ENCODE data around the gene SLC44A1.

Gene SLC44A1

DNA sequence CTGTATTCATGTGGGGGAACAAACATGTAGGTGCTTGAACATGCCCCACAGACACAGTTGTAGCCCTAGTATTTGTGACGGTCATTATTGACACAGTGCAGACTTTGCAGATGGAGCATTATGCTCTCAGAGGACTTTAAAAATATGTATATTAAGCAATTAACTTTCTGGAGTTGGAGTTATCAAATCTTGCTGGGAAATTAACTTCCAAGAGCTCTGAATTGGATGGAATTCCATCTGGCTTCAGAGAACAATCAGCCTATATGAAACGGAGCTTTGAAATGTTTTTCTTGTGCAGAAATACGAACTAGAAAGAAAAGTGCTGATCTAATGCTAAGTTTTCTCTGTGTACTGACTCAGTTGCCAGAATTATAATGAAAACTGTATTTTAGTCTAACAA lies 152.4 kb downstream of the SLC44A1 start:
- no peaks in the 10 kb centered on the region for H3K4me1 ChIP-seq (ENCODE audit: control insufficient read depth in 1 of 2, insufficient read depth in 2 of 2, low read length in 2 of 2)
- H3K27me3 ChIP-seq (ENCODE audit: low read depth, low read length): no peaks in the 10 kb centered on the region
- H3K36me3 ChIP-seq (ENCODE audit: control insufficient read depth in 1 of 2, insufficient read depth in 2 of 2, low read length in 2 of 2): no peaks in the 10 kb centered on the region
- H3K27ac ChIP-seq (ENCODE audit: low read length): no peak overlapping the region
- no peaks in the 10 kb centered on the region for H3K9me3 ChIP-seq (ENCODE audit: control insufficient read depth in 1 of 2, low read length in 2 of 2)
- H3K4me3 ChIP-seq (ENCODE audit: low read depth in 1 of 2, low read length in 2 of 2): no peak overlapping the region

DNA sequence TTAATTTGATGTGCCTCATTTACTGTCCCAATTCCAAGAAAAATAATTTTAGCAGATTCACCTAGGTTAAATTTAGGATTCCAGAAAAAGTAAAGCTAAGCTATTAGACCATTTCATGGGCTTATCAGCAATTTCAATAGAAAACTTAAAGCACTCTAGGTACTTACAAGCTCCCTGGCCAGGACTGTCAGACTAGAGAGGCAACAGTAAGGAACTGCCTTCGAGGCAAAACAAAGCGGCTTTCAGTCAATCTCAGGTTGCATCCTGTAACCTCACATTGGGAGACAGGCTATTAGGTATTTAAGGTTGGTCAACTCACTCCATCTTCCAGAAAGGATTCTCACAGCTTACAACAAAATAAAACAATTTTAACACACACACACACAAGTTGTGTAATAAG lies 154.7 kb downstream of the SLC44A1 start:
- Histone ChIP-seq H3K4me3 (ENCODE audit: low read depth in 1 of 2, low read length in 2 of 2) (no peak overlapping the region), H3K9me3 (ENCODE audit: control insufficient read depth in 1 of 2, low read length in 2 of 2) (no peaks in the 10 kb centered on the region), H3K27ac (ENCODE audit: low read length) (no peak overlapping the region)

DNA sequence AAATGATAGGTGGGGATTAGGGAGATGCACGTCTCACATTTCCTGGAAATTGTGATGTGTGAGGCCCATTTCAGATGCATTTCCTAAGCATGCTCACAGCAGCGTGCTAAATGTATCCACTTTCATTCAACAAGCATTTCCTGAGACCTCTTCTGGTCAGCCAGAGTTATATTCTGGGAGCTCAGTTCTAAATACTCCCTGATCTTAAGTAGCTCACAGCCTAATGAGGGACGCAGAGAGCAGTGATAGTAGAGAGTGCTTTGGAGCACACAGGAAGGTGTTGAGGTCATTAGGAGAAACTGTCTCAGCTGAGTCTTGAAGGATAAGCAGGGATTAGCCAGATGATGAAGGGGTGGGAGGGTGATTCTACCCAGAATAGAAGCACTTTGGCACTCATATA lies 157.2 kb downstream of the SLC44A1 start:
- Histone ChIP-seq H3K27ac (ENCODE audit: low read length) (no peak overlapping the region), H3K36me3 (ENCODE audit: control insufficient read depth in 1 of 2, insufficient read depth in 2 of 2, low read length in 2 of 2) (no peaks in the 10 kb centered on the region), H3K4me3 (ENCODE audit: low read depth in 1 of 2, low read length in 2 of 2) (no peak overlapping the region), H3K9me3 (ENCODE audit: control insufficient read depth in 1 of 2, low read length in 2 of 2) (no peaks in the 10 kb centered on the region), H3K4me1 (ENCODE audit: control insufficient read depth in 1 of 2, insufficient read depth in 2 of 2, low read length in 2 of 2) (no peaks in the 10 kb centered on the region), H3K27me3 (ENCODE audit: low read depth, low read length) (no peaks in the 10 kb centered on the region)

More for the DNA sequence above, 154.7 kb downstream of the SLC44A1 start:
- Histone ChIP-seq H3K27me3 (ENCODE audit: low read depth, low read length) (no peaks in the 10 kb centered on the region), H3K4me1 (ENCODE audit: control insufficient read depth in 1 of 2, insufficient read depth in 2 of 2, low read length in 2 of 2) (no peaks in the 10 kb centered on the region), H3K36me3 (ENCODE audit: control insufficient read depth in 1 of 2, insufficient read depth in 2 of 2, low read length in 2 of 2) (no peaks in the 10 kb centered on the region)

- H3K27me3 ChIP-seq (ENCODE audit: low read depth, low read length): no peaks in the 10 kb centered on the region
- H3K4me3 ChIP-seq (ENCODE audit: low read depth in 1 of 2, low read length in 2 of 2): no peak overlapping the region
- H3K4me1 ChIP-seq (ENCODE audit: control insufficient read depth in 1 of 2, insufficient read depth in 2 of 2, low read length in 2 of 2): no peaks in the 10 kb centered on the region
- no peaks in the 10 kb centered on the region for H3K9me3 ChIP-seq (ENCODE audit: control insufficient read depth in 1 of 2, low read length in 2 of 2)
- H3K27ac ChIP-seq (ENCODE audit: low read length): no peak overlapping the region
- H3K36me3 ChIP-seq (ENCODE audit: control insufficient read depth in 1 of 2, insufficient read depth in 2 of 2, low read length in 2 of 2): no peaks in the 10 kb centered on the region
These were observed 159.2 kb downstream of the SLC44A1 start for GRCh38 chr9:105403552-105404248.

DNA sequence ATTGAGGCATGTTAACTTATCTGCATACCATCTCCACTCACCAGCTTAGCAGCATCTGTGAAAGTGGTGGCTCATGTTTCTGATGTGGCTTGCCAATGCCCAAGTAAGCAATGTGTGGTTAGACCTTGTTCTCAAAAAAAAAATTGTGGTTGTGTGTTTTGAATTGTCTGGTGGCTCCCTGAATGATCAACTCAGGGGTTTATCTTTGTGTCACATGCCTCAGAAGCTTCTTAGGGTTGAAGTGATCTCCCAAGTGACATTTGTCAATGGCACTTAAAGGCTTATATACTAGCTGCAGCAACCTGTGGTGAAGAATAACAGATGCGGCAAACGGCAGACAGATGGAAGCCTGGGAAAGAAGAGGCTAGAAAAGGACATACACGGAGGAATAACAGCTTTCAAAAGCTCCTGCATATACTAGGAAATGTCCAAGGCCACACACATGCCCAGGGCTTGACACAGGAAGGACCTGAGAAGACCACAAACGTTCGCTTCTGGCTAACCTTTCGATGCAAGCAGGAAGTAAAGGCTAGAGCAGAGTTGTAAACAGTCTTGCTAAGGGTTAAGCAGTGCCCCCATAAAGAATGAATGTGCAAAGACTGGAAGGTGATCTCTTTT lies 161.2 kb downstream of the SLC44A1 start:
- Histone ChIP-seq H3K9me3 (ENCODE audit: control insufficient read depth in 1 of 2, low read length in 2 of 2) (peaks cover 0 to 6% of the 10 kb centered on the region in 2 donors), H3K4me3 (ENCODE audit: low read depth in 1 of 2, low read length in 2 of 2) (no peak overlapping the region), H3K27ac (ENCODE audit: low read length) (no peak overlapping the region), H3K36me3 (ENCODE audit: control insufficient read depth in 1 of 2, insufficient read depth in 2 of 2, low read length in 2 of 2) (no peaks in the 10 kb centered on the region), H3K4me1 (ENCODE audit: control insufficient read depth in 1 of 2, insufficient read depth in 2 of 2, low read length in 2 of 2) (no peaks in the 10 kb centered on the region), H3K27me3 (ENCODE audit: low read depth, low read length) (no peaks in the 10 kb centered on the region)

DNA sequence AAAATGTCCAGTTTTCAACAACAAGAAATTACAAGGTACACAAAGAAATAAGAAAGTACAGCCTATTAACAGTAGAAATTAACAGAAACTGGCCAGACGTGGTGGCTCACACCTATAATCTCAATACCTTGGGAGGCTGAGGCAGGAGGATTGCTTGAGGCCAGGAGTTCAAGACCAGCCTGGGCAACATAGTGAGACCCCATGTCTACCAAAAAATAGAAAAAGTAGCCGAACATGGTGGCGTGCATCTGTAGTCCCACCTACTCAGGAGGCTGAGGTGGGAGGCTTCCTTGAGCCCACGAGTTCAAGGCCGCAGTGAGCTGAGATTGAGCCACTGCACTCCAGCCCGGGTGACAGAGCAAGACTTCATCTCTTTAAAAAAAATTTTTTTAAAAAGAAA lies 161.9 kb downstream of the SLC44A1 start:
- H3K4me3 ChIP-seq (ENCODE audit: low read depth in 1 of 2, low read length in 2 of 2): no peak overlapping the region
- no peaks in the 10 kb centered on the region for H3K27me3 ChIP-seq (ENCODE audit: low read depth, low read length)
- peaks cover 0 to 12% of the 10 kb centered on the region in 2 donors for H3K9me3 ChIP-seq (ENCODE audit: control insufficient read depth in 1 of 2, low read length in 2 of 2)
- H3K4me1 ChIP-seq (ENCODE audit: control insufficient read depth in 1 of 2, insufficient read depth in 2 of 2, low read length in 2 of 2): no peaks in the 10 kb centered on the region
- H3K27ac ChIP-seq (ENCODE audit: low read length): no peak overlapping the region
- no peaks in the 10 kb centered on the region for H3K36me3 ChIP-seq (ENCODE audit: control insufficient read depth in 1 of 2, insufficient read depth in 2 of 2, low read length in 2 of 2)

DNA sequence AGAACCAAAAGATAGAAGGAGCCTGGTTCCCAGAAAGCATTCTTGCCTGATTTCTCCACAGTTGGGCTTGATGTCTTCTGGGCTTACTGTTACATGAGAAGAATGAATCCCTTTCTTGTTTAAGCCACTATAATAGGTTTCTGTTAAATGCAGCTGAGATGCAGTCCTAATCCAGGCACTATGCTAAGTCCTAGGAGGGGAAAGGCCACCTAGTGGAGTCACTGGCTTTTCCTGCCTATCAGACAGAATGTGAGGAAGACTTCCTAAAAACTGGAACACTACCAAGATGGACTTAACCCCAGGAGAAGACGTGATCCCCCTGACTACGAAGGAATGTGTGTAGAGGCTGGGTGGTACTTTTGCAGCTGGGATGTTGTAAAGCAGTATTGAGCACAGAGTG lies 169.1 kb downstream of the SLC44A1 start:
- Histone ChIP-seq H3K4me1 (ENCODE audit: control insufficient read depth in 1 of 2, insufficient read depth in 2 of 2, low read length in 2 of 2) (no peaks in the 10 kb centered on the region), H3K27ac (ENCODE audit: low read length) (no peak overlapping the region), H3K36me3 (ENCODE audit: control insufficient read depth in 1 of 2, insufficient read depth in 2 of 2, low read length in 2 of 2) (no peaks in the 10 kb centered on the region), H3K4me3 (ENCODE audit: low read depth in 1 of 2, low read length in 2 of 2) (no peak overlapping the region), H3K9me3 (ENCODE audit: control insufficient read depth in 1 of 2, low read length in 2 of 2) (peaks cover 0 to 18% of the 10 kb centered on the region in 2 donors), H3K27me3 (ENCODE audit: low read depth, low read length) (no peaks in the 10 kb centered on the region)

GRCh38 chr9:105414947-105415661 lies 170.7 kb downstream of the SLC44A1 start:
- Histone ChIP-seq H3K36me3 (ENCODE audit: control insufficient read depth in 1 of 2, insufficient read depth in 2 of 2, low read length in 2 of 2) (no peaks in the 10 kb centered on the region), H3K9me3 (ENCODE audit: control insufficient read depth in 1 of 2, low read length in 2 of 2) (peaks cover 0 to 17% of the 10 kb centered on the region in 2 donors), H3K4me1 (ENCODE audit: control insufficient read depth in 1 of 2, insufficient read depth in 2 of 2, low read length in 2 of 2) (no peaks in the 10 kb centered on the region), H3K4me3 (ENCODE audit: low read depth in 1 of 2, low read length in 2 of 2) (no peak overlapping the region), H3K27me3 (ENCODE audit: low read depth, low read length) (no peaks in the 10 kb centered on the region), H3K27ac (ENCODE audit: low read length) (no peak overlapping the region)

DNA sequence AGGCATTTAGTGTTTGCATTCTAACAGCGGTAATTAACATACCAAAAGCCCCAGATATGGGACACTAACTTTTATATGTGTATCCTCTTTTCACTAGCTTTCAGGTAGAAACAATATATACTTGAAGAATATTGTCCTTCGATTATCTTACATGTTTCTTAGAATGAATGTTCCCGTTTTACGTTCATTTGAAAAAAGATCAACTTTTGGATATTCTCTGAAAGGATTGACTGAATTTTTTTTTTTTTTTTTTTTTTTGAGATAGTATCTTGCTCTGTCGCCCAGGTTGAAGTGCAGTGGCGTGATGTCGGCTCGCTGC lies 171.2 kb downstream of the SLC44A1 start:
- Histone ChIP-seq H3K9me3 (ENCODE audit: control insufficient read depth in 1 of 2, low read length in 2 of 2) (peaks cover 0 to 12% of the 10 kb centered on the region in 2 donors), H3K4me3 (ENCODE audit: low read depth in 1 of 2, low read length in 2 of 2) (no peak overlapping the region), H3K27me3 (ENCODE audit: low read depth, low read length) (no peaks in the 10 kb centered on the region), H3K4me1 (ENCODE audit: control insufficient read depth in 1 of 2, insufficient read depth in 2 of 2, low read length in 2 of 2) (no peaks in the 10 kb centered on the region), H3K27ac (ENCODE audit: low read length) (no peak overlapping the region), H3K36me3 (ENCODE audit: control insufficient read depth in 1 of 2, insufficient read depth in 2 of 2, low read length in 2 of 2) (no peaks in the 10 kb centered on the region)

- Histone ChIP-seq H3K27me3 (ENCODE audit: low read depth, low read length) (no peaks in the 10 kb centered on the region), H3K4me3 (ENCODE audit: low read depth in 1 of 2, low read length in 2 of 2) (no peak overlapping the region), H3K36me3 (ENCODE audit: control insufficient read depth in 1 of 2, insufficient read depth in 2 of 2, low read length in 2 of 2) (no peaks in the 10 kb centered on the region), H3K9me3 (ENCODE audit: control insufficient read depth in 1 of 2, low read length in 2 of 2) (peaks cover 0 to 2% of the 10 kb centered on the region in 2 donors), H3K4me1 (ENCODE audit: control insufficient read depth in 1 of 2, insufficient read depth in 2 of 2, low read length in 2 of 2) (no peaks in the 10 kb centered on the region), H3K27ac (ENCODE audit: low read length) (no peak overlapping the region)
These were observed 172.4 kb downstream of the SLC44A1 start for GRCh38 chr9:105416840-105417239.

GRCh38 chr9:105418588-105419500 lies 174.4 kb downstream of the SLC44A1 start:
- Histone ChIP-seq H3K27ac (ENCODE audit: low read length) (no peak overlapping the region), H3K36me3 (ENCODE audit: control insufficient read depth in 1 of 2, insufficient read depth in 2 of 2, low read length in 2 of 2) (no peaks in the 10 kb centered on the region), H3K27me3 (ENCODE audit: low read depth, low read length) (no peaks in the 10 kb centered on the region), H3K4me1 (ENCODE audit: control insufficient read depth in 1 of 2, insufficient read depth in 2 of 2, low read length in 2 of 2) (no peaks in the 10 kb centered on the region), H3K4me3 (ENCODE audit: low read depth in 1 of 2, low read length in 2 of 2) (no peak overlapping the region), H3K9me3 (ENCODE audit: control insufficient read depth in 1 of 2, low read length in 2 of 2) (no peaks in the 10 kb centered on the region)
